Measurements from ENCODE around the gene RRP1.

RRP1 gene

DNA sequence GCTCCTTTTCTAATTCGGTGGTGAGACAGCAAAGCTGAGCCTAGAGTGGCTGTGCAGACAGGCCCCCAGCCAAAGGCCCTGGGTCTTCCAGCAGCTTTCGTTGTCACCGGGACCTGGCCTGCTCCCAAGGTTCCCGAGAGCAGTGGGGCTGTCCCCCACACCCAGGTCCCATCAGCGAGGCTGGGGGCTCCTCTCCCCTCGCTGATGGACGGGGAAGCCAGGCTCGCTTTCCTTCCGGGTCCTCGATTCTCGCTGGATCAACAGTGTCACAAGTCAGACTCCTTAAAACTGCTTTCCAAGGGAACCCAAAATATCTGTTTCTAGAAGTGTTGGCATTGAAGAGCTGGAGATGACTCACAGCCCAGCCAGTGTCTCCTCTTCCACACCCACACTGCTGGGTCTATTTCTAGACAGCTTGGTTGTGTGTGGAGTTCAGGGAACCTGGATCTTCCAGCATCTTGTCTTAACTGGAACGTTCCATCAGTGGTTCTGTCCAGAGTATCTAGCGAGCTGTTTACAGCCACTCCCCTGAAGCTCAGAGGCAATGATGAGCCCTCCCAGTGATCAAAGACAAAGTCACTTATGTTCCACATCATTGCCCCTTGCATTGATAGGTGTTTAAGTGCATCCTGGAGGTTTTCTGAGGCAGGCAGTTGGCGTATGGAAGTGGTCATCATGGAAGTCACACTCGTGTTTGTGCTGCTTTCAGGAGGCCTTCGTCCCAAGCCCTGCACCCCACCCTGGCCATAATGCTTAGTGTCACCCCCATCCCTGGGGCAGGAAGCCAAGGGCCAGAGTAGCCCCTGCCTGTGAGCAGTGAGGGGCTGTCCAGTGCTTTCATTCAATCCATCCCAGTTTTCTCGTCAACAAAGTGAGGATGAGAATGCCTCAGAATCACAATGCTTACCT is 35.2 kb downstream of the RRP1 start:
- Histone ChIP-seq H3K27ac (ENCODE audit: low read depth, low read length) (no peak overlapping the region), H3K4me2 (ENCODE audit: low read depth, low read length, poor library complexity, severe bottlenecking) (no peak overlapping the region), H4K20me1 (ENCODE audit: low read depth, low read length) (no peaks in the 10 kb centered on the region), H3K9me3 (ENCODE audit: insufficient read depth, low read length) (no peaks in the 10 kb centered on the region), H3K4me3 (ENCODE audit: insufficient read depth, low read length, poor library complexity, severe bottlenecking) (no peak overlapping the region), H3K9me2 (replicated peaks; ENCODE audit: insufficient read depth, low read length) (no peaks in the 10 kb centered on the region), H2AFZ (ENCODE audit: low read depth, low read length, severe bottlenecking) (no peak overlapping the region), H3K79me2 (ENCODE audit: insufficient read depth, low read length) (no peaks in the 10 kb centered on the region), H3K36me3 (ENCODE audit: low read length) (no peaks in the 10 kb centered on the region), H3K9ac (ENCODE audit: low read length) (no peak overlapping the region), H3F3A (ENCODE audit: insufficient read depth) (no peaks in the 10 kb centered on the region), H3K27me3 (ENCODE audit: low read length) (no peaks in the 10 kb centered on the region)
- no peak for TF ChIP-seq EZH2phosphoT487 (conservative IDR thresholded peaks at IDR 0.05; ENCODE audit: low read length)
- TF ChIP-seq, protein P1, sequence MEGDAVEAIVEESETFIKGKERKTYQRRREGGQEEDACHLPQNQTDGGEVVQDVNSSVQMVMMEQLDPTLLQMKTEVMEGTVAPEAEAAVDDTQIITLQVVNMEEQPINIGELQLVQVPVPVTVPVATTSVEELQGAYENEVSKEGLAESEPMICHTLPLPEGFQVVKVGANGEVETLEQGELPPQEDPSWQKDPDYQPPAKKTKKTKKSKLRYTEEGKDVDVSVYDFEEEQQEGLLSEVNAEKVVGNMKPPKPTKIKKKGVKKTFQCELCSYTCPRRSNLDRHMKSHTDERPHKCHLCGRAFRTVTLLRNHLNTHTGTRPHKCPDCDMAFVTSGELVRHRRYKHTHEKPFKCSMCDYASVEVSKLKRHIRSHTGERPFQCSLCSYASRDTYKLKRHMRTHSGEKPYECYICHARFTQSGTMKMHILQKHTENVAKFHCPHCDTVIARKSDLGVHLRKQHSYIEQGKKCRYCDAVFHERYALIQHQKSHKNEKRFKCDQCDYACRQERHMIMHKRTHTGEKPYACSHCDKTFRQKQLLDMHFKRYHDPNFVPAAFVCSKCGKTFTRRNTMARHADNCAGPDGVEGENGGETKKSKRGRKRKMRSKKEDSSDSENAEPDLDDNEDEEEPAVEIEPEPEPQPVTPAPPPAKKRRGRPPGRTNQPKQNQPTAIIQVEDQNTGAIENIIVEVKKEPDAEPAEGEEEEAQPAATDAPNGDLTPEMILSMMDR (IDR thresholded peaks at IDR 0.05; ENCODE audit: insufficient read depth, low read length, poor library complexity, severe bottlenecking) = no peak

DNA sequence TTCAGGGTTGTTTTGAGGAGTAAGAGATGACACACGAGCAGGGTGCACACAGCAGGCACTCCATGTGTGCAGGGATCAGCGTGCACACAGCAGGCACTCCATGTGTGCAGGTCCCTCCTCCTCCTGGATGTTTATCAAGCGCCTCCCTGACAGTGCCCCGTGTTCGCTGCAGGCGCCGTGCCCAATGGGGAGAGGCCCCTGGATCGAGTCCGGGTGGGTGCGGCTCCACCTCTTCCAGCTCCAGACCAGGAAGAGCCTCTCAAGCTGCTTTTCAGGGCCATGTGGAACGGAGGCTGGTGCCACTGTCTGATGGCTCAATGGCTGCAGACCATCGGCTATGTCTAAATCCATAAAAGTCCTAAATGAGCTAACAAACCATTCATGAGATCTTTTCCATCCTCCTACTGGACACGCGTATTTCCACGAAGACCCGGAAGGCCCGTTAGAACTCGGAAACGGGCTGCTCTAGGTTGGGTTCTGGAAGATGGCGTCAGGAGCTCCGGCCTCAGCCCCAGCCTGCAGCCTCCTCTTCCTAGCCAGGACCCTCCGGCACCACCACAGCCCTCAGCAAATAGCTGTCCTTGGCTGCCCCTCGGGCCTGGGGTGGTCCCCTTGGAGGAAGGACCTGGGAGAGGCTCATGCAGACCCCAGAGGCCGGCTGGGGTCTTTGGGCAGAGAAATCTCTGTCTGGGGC is 36.0 kb downstream of the RRP1 start:
- Histone ChIP-seq H3K79me2 (ENCODE audit: insufficient read depth, low read length) (no peaks in the 10 kb centered on the region), H2AFZ (ENCODE audit: low read depth, low read length, severe bottlenecking) (no peak overlapping the region), H3K9me3 (ENCODE audit: insufficient read depth, low read length) (no peaks in the 10 kb centered on the region), H3K27me3 (ENCODE audit: low read length) (no peaks in the 10 kb centered on the region), H3K4me2 (ENCODE audit: low read depth, low read length, poor library complexity, severe bottlenecking) (no peak overlapping the region), H3K36me3 (ENCODE audit: low read length) (no peaks in the 10 kb centered on the region), H3K9ac (ENCODE audit: low read length) (no peak overlapping the region), H3K27ac (ENCODE audit: low read depth, low read length) (no peak overlapping the region), H3F3A (ENCODE audit: insufficient read depth) (no peaks in the 10 kb centered on the region), H3K9me2 (replicated peaks; ENCODE audit: insufficient read depth, low read length) (no peaks in the 10 kb centered on the region), H3K4me3 (ENCODE audit: insufficient read depth, low read length, poor library complexity, severe bottlenecking) (no peak overlapping the region), H4K20me1 (ENCODE audit: low read depth, low read length) (no peaks in the 10 kb centered on the region)
- TF ChIP-seq, protein P1 (IDR thresholded peaks at IDR 0.05; ENCODE audit: insufficient read depth, low read length, poor library complexity, severe bottlenecking) = no peak
- TF ChIP-seq EZH2phosphoT487 (conservative IDR thresholded peaks at IDR 0.05; ENCODE audit: low read length) = no peak

DNA sequence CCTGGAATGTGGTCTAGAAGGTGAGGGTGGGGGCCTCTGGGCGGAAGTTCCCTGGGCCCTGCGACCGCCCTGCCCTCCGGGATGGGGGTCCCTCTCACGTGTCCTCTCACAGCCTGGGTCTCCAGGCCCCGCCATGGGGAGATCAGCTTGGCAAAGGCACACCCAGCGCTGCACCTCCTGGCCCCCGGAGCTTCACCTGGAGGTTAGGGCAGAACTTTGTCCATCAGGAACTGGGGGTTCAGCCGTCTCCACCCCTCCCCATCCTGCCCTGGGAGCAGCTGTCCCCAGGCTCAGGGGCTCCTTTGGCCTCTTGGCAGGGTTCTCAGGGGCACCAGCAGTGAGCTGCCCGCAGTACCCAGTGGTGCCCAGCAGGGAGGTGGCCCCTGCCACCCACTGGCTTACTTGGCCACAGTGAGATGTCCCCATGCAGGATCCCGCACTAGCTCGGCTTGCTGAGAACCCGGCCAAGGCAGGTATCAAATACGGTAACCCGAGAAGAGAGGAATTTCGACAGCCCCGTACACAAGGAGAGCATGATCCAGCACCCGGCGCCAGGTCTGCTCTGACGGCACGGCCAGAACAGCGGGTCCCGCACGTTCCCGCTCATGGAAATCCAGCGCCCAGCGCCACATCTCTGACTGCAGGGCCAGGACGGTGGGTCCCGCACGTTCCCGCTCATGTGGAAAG is 36.7 kb downstream of the RRP1 start:
- Histone ChIP-seq H3K9ac (ENCODE audit: low read length) (no peak overlapping the region), H2AFZ (ENCODE audit: low read depth, low read length, severe bottlenecking) (no peak overlapping the region), H3K9me3 (ENCODE audit: insufficient read depth, low read length) (no peaks in the 10 kb centered on the region), H3K4me2 (ENCODE audit: low read depth, low read length, poor library complexity, severe bottlenecking) (no peak overlapping the region), H3K27me3 (ENCODE audit: low read length) (no peaks in the 10 kb centered on the region), H3K27ac (ENCODE audit: low read depth, low read length) (no peak overlapping the region), H3K36me3 (ENCODE audit: low read length) (no peaks in the 10 kb centered on the region), H3K4me3 (ENCODE audit: insufficient read depth, low read length, poor library complexity, severe bottlenecking) (no peak overlapping the region), H3F3A (ENCODE audit: insufficient read depth) (no peaks in the 10 kb centered on the region), H3K79me2 (ENCODE audit: insufficient read depth, low read length) (no peaks in the 10 kb centered on the region), H3K9me2 (replicated peaks; ENCODE audit: insufficient read depth, low read length) (no peaks in the 10 kb centered on the region), H4K20me1 (ENCODE audit: low read depth, low read length) (no peaks in the 10 kb centered on the region)
- TF ChIP-seq, protein P1 (IDR thresholded peaks at IDR 0.05; ENCODE audit: insufficient read depth, low read length, poor library complexity, severe bottlenecking) = no peak
- no peak for TF ChIP-seq EZH2phosphoT487 (conservative IDR thresholded peaks at IDR 0.05; ENCODE audit: low read length)
